DMS153 treated with DMSO at 0.1 percent for 48 hours (cell line): ENCODE results near the gene RASA3.

Experiments used
- DNase-seq: peaks from one replicate; lab custom pipeline; 2025; ENCODE audit not compliant: unreplicated experiment; lab: John Stamatoyannopoulos, UW

RASA3 gene

DNA sequence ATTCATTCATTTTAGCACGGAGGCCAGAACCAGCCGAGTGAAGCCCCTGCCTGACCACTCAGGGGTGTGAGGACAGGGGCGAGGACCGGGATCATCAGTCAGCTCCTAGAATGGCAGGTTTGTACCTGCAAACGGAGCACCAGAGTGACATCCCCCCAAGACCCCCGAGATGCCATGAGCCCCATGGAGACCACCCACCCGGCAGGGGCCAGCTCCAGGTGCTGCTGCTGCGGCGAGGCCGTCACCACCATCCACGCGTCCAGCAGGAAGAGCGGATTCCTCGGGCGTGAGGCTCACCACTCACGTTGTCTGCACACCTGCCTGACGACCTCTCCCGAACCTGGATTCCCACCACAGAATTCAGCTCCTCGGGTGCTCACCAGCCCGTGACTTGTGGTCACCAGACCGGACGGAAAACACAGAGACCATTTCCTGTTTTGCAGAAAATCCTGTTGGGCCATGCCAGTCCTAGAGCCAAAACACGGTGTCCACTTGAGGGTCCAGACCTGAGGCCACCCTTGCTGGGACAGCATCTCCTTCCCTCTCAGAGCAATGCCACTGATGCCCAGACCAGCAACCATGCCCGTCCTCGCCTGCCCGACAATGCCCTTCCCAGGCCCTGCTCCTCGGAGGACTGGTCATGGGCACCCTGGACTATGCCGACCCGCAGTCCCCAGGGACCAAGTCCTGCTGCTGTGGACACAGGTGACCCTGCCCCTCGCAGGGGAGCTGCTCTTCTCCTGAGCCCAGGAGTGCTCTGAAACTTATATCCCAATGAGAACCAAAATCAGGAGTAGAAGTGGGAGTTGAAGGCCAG is 74.2 kb downstream of the RASA3 start:
- DNase-seq: no peak

DNA sequence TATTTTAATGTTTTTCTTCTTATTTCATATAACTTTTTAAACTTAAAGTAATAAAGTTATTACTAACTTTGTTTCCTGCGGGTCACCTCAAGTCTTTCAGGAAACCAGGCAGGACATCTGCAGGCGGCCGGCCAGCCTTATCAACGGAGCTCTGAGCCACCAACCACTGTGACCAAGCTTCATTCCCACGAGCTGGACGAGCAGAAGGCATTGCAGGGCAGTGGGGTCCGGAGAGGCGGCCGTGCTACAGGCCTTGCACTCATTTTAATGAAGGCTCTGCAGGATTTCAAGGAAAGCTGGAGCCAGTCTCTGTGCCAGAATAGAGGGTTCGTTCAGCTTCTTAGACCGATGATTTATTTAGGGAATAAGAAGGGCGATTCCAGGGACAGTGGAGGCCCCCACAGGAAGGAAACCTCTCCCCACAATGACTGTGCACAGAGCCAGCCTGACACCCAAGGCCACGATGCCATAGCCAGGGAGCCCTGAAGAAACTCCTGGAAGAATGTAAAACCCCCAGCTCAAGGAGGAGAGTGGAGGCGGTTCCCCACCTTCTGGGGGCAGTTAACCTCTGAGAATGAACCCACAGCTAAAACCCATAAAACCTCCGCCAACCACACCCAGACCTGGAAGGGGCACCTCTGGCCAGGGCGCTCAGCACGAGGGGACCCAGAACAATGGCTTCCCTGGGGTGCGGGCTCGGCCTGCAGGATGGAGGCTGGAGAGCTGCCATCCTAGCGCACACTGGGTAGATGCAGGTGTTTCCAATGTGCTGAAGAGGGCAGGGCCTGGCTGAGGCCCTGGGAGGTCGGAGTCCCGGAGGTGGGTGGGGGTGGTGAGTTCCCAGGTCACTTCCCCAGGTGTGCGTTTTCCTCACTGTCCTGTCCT is 75.0 kb downstream of the RASA3 start:
- DNase-seq: no peak

DNA sequence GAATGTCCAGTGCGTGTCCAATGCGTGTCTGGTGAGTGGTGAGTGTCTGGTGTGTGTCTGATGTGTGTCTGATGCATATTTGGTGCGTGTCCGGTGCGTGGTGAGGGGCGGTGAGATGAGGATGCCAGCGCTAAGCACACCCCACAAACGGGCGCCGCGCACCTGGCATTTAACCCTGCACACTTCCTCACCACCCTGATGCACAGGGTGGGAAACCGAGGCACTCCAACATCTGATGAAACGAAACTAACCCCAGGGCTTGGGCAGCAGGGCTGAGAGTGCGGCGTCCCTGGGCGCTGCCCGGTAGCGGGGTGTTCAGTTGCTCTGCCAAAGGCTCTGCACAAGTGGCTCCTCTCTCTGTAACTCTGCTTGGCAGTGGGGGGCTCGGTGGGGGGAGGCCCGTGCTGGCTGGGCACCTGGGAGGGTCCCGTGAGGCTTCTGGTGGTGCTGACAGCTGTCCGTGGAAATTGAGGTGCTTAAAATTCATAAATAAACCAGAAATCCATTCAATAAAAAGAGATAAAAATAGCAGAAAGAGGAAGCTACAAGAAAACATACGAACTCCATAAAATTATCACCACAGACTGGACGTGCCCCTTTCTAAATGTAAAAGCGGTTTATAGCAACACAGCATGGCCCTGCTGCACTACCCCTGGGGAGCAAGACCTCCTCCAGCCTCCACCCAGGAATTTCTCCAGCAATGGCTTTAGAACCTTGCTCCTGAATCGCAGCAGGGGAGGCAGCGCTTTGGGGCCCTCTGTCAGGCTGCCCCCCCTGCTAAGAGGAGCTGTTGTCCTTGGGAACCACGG is 76.0 kb downstream of the RASA3 start:
- no peak for DNase-seq

DNA sequence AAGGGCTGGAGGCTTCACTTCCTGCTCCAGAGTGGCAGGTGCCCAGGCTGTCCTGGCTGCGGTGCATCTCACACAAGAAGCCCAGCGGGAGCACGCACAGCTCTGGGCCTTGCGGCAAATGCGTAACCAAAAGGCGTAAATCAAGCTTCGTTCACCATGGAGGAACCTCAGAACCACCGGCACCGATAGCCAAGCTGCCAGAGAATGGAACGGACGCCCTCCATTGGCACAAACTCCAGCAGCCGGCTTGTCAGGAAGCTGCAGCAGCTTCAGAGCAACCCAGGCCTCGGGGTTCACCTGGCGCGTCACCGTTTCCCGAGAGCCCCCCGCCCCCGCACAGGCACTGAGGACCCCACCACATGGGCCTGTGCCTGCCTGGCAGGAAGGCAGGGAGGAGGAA is 76.7 kb downstream of the RASA3 start:
- no peak for DNase-seq

DNA sequence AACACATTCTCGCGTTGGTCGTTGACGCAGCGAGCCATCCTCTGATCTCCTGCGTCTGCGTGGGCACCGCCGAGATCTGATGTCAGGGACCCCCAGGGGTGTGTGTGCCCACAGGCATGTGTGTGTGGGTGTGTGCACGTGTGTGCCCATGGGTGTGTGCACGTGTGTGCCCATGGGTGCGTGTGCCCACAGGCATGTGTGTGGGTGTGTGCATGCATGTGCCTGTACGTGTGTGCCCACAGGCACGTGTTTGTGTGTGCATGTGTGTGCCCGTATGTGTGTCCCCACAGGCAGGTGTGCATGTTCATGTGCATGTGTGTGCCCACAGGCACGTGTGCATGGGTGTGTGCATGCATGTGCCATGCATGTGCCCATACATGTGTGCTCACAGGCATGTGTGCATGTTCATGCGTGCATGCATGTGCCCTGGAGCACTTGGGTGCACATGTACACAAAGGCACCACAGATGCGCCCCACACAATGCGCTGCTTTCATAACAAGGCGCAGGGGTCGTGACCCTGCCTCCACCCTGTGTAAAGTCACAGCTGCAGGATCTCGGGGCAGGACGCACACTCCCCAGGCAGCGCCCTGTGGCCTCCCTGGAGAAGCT is 77.5 kb downstream of the RASA3 start:
- DNase-seq: no peak

GRCh38 chr13:114054264-114054663 is 78.2 kb downstream of the RASA3 start:
- DNase-seq: no peak

GRCh38 chr13:114053026-114053425 is 79.4 kb downstream of the RASA3 start:
- no peak for DNase-seq

- DNase-seq: no peak
These were observed 81.6 kb downstream of the RASA3 start for GRCh38 chr13:114050536-114051450.

DNA sequence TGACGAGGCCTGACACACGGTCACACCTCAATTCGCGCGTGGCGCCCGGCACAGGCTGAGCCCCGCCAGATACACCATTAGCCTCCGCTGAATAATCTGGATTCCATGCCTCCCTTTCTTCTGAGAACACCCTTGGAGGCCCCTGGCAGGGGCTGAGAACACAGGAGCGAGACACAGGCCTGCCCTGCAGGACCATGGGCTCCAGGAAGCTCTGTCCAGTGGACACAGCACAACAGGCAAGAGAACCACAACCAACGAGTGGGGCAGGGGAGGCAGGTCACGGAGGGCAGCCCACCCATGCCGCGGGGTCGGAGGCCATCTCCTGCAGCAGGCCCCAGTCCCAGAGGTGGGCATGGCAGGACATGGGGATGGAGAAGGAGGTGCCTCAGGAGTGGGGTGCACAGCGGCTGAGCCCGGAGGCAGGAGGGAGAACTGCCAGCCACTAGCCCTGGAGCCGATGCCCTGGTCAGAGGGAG is 82.8 kb downstream of the RASA3 start:
- no peak for DNase-seq

GRCh38 chr13:114049026-114049425 is 83.4 kb downstream of the RASA3 start:
- no peak for DNase-seq

- DNase-seq: no peak
These were observed 84.0 kb downstream of the RASA3 start for GRCh38 chr13:114048443-114048842.

DNA sequence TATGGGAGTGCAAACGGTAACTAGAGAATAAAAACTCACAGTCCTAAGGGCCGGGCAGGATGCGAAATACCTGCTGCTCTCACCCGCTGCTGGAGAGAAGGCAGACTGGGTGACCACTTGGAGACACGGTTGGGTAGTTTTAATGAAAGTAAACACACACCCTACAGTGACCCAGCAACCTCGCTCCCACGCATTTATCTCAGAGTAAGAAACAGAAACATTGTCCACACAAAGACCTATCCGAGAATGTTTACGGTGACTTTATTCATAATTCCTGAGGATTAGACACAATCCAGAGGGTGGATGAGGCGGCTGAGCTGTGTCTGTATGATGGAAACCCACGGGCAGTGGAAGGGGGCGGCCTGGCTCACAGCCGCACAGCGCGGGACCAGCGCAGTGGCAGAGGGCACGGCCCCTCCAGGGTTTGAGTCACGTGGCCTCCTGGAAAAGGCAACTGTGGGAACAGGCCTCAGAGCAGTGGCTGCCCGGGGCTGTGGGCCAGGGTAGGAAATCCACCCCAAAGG is 85.0 kb downstream of the RASA3 start:
- no peak for DNase-seq

- no peak for DNase-seq
These were observed 85.9 kb downstream of the RASA3 start for GRCh38 chr13:114046431-114046975.

DNA sequence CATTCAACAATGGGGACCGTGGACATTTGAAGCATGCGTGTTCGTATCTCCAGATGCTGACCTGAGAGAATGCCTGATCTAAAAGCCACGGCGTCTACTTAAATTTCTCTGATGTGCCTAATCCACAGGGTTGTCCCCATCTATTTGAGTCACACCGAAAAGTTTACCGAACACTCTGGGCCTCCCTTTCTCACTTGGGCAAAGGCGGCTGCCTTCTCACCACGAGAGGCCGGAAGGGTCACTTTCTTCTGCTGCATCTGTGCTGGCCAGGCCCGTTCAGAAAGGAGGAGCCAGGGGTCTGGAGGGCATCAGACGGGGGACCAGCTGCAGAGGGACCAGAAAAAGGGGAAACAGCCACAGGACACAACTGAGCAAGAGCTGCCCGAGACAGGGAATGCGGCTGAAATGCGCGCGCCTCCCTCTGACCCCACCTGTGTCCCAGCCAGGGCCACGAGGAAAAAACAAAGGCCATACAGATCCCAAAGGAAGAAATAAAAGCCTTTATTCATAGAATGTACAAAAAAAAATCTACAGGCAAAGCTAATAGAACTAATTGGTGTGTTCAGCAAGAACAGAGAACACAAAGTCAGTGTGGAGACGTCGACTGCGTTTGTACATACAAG is 87.2 kb downstream of the RASA3 start:
- DNase-seq: no peak

- DNase-seq: no peak
These were observed 87.9 kb downstream of the RASA3 start for GRCh38 chr13:114044486-114044885.

DNA sequence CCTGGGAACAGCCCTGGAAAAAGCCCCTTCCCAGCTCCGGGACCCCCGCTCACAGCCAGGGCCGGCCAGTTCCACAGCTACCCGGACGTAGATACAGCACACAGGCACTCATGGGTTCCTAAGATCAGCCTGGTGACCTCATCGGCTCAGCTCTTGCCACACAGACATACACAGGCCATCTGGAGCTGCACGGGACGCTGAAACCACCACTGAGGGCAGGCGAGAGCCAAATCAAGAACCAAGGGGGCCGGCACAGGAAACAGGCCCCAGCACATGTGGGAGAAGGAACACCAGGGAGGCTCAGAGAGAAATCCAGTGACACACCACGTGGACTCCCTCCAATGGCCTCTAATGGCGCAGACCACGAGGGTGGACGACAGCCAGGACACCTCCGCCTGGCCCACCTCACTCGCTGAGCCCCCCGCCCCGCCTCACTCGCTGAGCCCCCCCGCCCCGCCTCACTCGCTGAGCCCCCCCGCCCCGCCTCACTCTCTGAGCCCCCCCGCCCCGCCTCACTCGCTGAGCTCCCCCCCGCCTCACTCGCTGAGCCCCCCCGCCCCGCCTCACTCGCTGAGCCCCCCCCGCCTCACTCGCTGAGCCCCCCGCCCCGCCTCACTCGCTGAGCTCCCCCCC is 88.9 kb downstream of the RASA3 start:
- no peak for DNase-seq

DNA sequence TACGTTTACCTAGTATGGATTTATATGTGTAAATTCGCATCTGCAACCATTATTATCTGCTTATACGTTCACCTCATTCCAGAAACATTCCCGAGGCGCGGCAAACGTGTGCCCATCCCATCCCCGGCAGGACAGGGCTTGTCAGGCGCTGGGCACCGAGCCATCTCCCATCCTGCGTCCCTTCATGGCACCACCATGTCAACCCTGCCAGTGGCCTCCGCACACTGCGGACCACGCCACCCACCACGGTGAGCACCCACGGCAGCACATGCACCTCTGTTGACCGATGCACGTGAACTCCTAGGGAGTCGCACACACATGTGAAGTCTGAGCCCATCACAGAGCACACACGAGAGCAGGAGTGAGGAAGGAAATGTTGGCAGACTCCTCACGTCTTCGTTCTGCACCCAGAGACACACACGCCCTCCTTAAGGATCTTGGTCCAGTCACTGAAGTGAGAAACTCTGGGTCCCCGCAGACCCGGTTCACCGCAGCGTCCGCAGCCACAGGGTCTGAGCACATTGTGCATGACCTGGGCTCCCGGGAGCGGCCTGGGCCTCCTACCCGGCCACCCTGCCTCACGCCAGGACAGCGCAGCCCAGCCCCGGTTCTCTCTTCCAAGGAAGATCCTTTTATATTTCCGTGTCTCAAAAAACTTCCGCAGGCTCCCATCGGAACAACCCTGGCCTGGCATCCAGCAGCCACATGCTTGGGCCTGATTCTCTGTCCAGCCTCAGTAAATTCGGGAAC is 90.2 kb downstream of the RASA3 start:
- DNase-seq: no peak

GRCh38 chr13:114041493-114041892 is 90.9 kb downstream of the RASA3 start:
- DNase-seq: no peak
